ENCODE results near the gene DIO1. TPM values are rescaled to one million over a fixed set of nuclear protein-coding genes. Genes with fewer than 3 reads are reported as not detected.

Gene DIO1
- total and polyA plus RNA-seq, 2 of the 8 experiments (the other 6 are each of a cell fraction or from before 2014, with no cell fraction given): 0.14 TPM; not detected in 1

GRCh38 chr1:53945433-53946251 is 51.7 kb downstream of the DIO1 start, which contains the start of gene IFT25 (continued):
- TF ChIP-seq, protein P1, sequence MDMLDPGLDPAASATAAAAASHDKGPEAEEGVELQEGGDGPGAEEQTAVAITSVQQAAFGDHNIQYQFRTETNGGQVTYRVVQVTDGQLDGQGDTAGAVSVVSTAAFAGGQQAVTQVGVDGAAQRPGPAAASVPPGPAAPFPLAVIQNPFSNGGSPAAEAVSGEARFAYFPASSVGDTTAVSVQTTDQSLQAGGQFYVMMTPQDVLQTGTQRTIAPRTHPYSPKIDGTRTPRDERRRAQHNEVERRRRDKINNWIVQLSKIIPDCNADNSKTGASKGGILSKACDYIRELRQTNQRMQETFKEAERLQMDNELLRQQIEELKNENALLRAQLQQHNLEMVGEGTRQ (IDR thresholded peaks at IDR 0.05; ENCODE audit: low read length): no peak
- TF ChIP-seq RAD21 (IDR thresholded peaks at IDR 0.05 in 1 of 2, conservative IDR thresholded peaks at IDR 0.05 in 1 of 2; ENCODE audit: low read depth in 2 of 2, low read length in 2 of 2) (no peak), SIN3A (conservative IDR thresholded peaks at IDR 0.05 in 1 of 2, IDR thresholded peaks at IDR 0.05 in 1 of 2; ENCODE audit: low read depth in 1 of 2, low read length in 2 of 2) (peak in 1 of 2 experiments; percentile 63; a peak in 1 of 4 replicates), CREB1 (IDR thresholded peaks at IDR 0.05) (peak; percentile 18; the same call in 1 of the 2 replicates), TAF1 (IDR thresholded peaks at IDR 0.05; ENCODE audit: low read depth, low read length) (0 out of 2 replicates have a peak, but pooled peaks have one; percentile 37), RBBP5 (IDR thresholded peaks at IDR 0.05; ENCODE audit: borderline replicate concordance, low read depth, low read length) (peak; percentile 70; the same call in 1 of the 2 replicates), SIRT6 (IDR thresholded peaks at IDR 0.05; ENCODE audit: low read length) (no peak), PHF8 (conservative IDR thresholded peaks at IDR 0.05; ENCODE audit: low read depth, low read length) (peak; percentile 73)

All from H1 (cell line).